ENCODE data around the gene DAAM2.

DNA sequence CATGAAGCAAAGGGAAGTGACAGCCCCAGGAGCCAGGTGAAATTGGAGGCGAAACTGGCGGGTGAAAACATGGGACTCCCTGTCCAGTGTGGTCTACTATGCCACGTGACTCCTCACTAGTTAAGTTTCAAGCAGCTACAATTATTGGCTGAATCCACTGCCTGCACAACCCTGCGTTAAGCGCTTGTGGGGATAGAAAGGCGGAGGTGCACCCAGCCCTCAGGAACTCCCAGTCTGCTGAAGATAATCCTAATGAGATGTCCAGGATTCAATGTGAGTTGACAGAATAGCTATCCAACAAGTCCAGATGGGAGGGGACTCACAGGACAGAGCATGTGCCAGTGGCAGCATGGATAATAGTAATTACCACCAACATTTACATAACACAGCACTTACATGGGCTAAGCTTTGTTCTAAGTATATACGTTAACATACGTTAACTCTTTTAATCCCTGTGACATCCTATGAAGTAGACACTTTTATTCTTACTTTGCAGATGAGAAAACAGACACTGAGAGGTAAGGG is 140.3 kb downstream of the DAAM2 start:
- TF ChIP-seq, protein P1, sequence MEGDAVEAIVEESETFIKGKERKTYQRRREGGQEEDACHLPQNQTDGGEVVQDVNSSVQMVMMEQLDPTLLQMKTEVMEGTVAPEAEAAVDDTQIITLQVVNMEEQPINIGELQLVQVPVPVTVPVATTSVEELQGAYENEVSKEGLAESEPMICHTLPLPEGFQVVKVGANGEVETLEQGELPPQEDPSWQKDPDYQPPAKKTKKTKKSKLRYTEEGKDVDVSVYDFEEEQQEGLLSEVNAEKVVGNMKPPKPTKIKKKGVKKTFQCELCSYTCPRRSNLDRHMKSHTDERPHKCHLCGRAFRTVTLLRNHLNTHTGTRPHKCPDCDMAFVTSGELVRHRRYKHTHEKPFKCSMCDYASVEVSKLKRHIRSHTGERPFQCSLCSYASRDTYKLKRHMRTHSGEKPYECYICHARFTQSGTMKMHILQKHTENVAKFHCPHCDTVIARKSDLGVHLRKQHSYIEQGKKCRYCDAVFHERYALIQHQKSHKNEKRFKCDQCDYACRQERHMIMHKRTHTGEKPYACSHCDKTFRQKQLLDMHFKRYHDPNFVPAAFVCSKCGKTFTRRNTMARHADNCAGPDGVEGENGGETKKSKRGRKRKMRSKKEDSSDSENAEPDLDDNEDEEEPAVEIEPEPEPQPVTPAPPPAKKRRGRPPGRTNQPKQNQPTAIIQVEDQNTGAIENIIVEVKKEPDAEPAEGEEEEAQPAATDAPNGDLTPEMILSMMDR (conservative IDR thresholded peaks at IDR 0.05): no peak
- TF ChIP-seq ZFX (IDR thresholded peaks at IDR 0.05): no peak

Measured in C4-2B (cell line).